ENCODE data around the gene PTGES3L.

GRCh38 chr17:43016216-43016615 is 36.3 kb upstream of the PTGES3L start:
- TF ChIP-seq CTCF (conservative IDR thresholded peaks at IDR 0.05; ENCODE audit: low read depth in 2 of 2) (no peak), EZH2phosphoT487 (IDR thresholded peaks at IDR 0.05; ENCODE audit: unreplicated experiment) (no peak), POLR2AphosphoS5 (IDR thresholded peaks at IDR 0.05; ENCODE audit: low read depth) (no peak), REST (IDR thresholded peaks at IDR 0.05; ENCODE audit: unreplicated experiment) (no peak), ZNF331 (CRISPR knock-in tag; IDR thresholded peaks at IDR 0.05; ENCODE audit: low read depth) (no peak), CREB1 (CRISPR knock-in tag; IDR thresholded peaks at IDR 0.05; ENCODE audit: low read depth) (no peak), EZH2 (IDR thresholded peaks at IDR 0.05; ENCODE audit: low read depth, unreplicated experiment) (no peak), STAT1 (IDR thresholded peaks at IDR 0.05; ENCODE audit: unreplicated experiment) (no peak), JUNB (IDR thresholded peaks at IDR 0.05; ENCODE audit: unreplicated experiment) (no peak), NANOG (IDR thresholded peaks at IDR 0.05; ENCODE audit: borderline replicate concordance) (no peak), ZNF114 (CRISPR knock-in tag; IDR thresholded peaks at IDR 0.05) (no peak), ETS1 (IDR thresholded peaks at IDR 0.05) (no peak), ZNF462 (CRISPR knock-in tag; IDR thresholded peaks at IDR 0.05) (no peak)
